ENCODE results near the gene MEGF6. TPM values are rescaled to one million over a fixed set of nuclear protein-coding genes. Genes with fewer than 3 reads are reported as not detected.
A peak's percentile ranks its signal among the peaks of the same experiment; 100 is the strongest.

MEGF6 gene
- 1.3 and 1.5 TPM in 2 replicates for total RNA-seq

GRCh38 chr1:3611170-3612019 lies at the start of gene MEGF6:
Gene MEGF6, minus strand, starts transcription at chr1:3611508. Its CDS starts 240 bp downstream, at chr1:3611268.
- no peak for DNase-seq (ENCODE audit: low read depth)
- peaks cover 33% of the 10 kb centered on the region for H3K27me3 ChIP-seq (ENCODE audit: control insufficient read depth, insufficient read depth, low read length)
- TF ChIP-seq CTCF (IDR thresholded peaks at IDR 0.05; ENCODE audit: insufficient read depth, low read length, severe bottlenecking) = no peak
- no peak for FAIRE-seq
- peak within 1 kb of the TSS; percentile 16 for H3K4me3 ChIP-seq (ENCODE audit: low read depth, low read length)
- H3K36me3 ChIP-seq (ENCODE audit: control insufficient read depth, insufficient read depth, low read length) = no peaks in the 10 kb centered on the region

DNA sequence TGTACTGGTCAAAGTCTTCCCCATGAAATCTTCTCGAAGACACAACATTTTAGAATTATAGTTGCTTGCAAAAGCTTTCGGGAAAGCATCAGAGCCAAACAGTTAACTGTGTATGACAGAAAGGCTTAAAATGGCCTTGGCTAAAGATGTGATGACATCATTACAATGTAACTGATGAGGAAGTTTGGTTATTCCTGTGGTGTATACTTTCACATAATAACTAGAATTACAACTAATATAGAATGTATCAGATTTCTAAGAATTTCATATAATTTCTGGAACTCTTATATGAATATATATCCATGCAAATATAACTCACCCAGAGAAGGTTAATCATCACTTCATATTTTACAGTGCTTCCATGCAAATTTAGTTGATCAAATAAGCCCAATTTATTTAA lies 49.4 kb upstream of the MEGF6 start:
- no peaks in the 10 kb centered on the region for H3K36me3 ChIP-seq (ENCODE audit: control insufficient read depth, insufficient read depth, low read length)
- DNase-seq (ENCODE audit: low read depth) (no peak), FAIRE-seq (no peak)
- no peaks in the 10 kb centered on the region for H3K27me3 ChIP-seq (ENCODE audit: control insufficient read depth, insufficient read depth, low read length)
- TF ChIP-seq CTCF (IDR thresholded peaks at IDR 0.05; ENCODE audit: insufficient read depth, low read length, severe bottlenecking) = no peak
- no peak overlapping the region for H3K4me3 ChIP-seq (ENCODE audit: low read depth, low read length)

DNA sequence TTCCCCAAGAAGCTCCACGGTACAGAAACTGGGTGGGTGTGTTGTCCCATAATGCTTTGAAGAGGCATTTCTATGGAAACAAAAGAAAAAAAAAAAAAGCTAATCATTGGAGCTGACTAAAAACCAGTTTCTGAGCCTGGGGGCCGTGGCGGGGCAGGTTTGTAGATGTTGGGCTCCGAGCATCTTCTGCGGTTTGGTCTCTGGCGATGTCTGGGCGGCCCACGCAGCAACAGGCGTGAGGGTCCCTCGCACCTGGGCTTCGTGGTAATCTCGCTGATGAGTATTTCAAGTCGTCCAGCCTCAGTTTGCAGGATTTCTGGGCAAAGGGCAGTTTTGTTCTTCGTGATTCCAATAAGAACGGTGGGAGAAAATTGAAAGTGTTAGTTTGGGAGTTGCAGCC lies 47.8 kb upstream of the MEGF6 start:
- no peak overlapping the region for H3K4me3 ChIP-seq (ENCODE audit: low read depth, low read length)
- no peak for TF ChIP-seq CTCF (IDR thresholded peaks at IDR 0.05; ENCODE audit: insufficient read depth, low read length, severe bottlenecking)
- no peaks in the 10 kb centered on the region for H3K36me3 ChIP-seq (ENCODE audit: control insufficient read depth, insufficient read depth, low read length)
- peaks cover 2% of the 10 kb centered on the region for H3K27me3 ChIP-seq (ENCODE audit: control insufficient read depth, insufficient read depth, low read length)
- no peak for FAIRE-seq
- no peak for DNase-seq (ENCODE audit: low read depth)

DNA sequence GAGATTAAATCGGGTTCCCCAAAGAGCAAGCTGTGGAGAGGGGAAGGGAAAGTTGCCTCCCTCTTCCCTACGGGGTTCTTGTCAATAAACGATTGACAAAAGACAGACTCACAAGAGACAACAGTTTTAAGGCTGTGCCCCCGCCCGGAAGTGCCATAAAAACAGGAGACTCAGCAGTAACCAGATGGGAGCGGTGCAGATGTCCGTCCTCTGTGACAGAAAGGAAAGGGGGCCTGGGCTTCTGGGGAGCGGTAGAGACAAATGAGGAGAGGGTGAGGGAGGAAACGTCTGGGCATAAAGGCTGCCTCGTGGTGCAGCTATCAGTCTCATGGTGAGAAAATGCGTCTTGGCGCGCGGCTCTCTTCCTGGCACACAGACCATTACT lies 46.9 kb upstream of the MEGF6 start:
- peaks cover 5% of the 10 kb centered on the region for H3K27me3 ChIP-seq (ENCODE audit: control insufficient read depth, insufficient read depth, low read length)
- DNase-seq (ENCODE audit: low read depth) (no peak), FAIRE-seq (no peak)
- TF ChIP-seq CTCF (IDR thresholded peaks at IDR 0.05; ENCODE audit: insufficient read depth, low read length, severe bottlenecking) = no peak
- no peaks in the 10 kb centered on the region for H3K36me3 ChIP-seq (ENCODE audit: control insufficient read depth, insufficient read depth, low read length)
- no peak overlapping the region for H3K4me3 ChIP-seq (ENCODE audit: low read depth, low read length)

DNA sequence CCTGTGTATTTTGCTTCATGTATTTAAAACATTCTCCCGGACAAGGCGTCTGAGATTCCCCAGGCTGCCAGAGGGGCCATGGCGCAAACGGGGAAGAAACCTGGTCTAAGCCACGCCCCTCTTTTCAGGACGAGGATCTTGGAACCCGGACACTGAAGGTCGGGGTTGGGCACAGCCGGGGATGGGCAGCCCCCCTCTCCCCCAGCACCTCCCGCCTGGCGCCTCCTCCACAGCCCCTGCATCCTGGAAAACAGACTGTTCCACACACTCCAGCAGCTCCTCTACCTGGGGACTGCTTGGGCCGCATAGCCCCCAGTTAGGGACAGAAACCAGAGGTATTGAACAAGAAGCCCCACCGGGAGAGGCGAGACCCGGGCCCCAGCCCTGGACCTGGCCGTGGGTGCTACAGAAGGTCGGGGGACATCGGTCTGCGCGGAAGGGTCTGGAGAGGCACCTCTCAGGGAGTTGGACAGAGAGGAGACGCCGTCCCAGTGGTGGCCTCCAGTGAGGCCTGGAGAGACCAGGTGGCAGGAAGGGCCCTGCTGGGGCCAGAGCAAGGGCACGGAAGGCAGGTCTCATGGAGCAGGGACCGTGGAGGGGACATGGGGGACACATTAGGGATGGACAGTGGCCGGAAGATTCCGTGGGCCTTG lies 46.4 kb upstream of the MEGF6 start:
- DNase-seq (ENCODE audit: low read depth) (no peak), FAIRE-seq (no peak)
- H3K36me3 ChIP-seq (ENCODE audit: control insufficient read depth, insufficient read depth, low read length) = no peaks in the 10 kb centered on the region
- H3K27me3 ChIP-seq (ENCODE audit: control insufficient read depth, insufficient read depth, low read length) = peaks cover 9% of the 10 kb centered on the region
- H3K4me3 ChIP-seq (ENCODE audit: low read depth, low read length) = no peak overlapping the region
- TF ChIP-seq CTCF (IDR thresholded peaks at IDR 0.05; ENCODE audit: insufficient read depth, low read length, severe bottlenecking) = no peak
